Neutrophil (primary cell): ENCODE measurements around the gene HS3ST6.

ENCODE experiments used
- H3K27ac ChIP-seq: fragments of 200-600 bp; sonication (generic); 2 replicates; pipeline ENCODE4 v1.5.1; 2016; ENCODE audit warnings: mild to moderate bottlenecking, moderate library complexity
- H3K27me3 ChIP-seq: fragments of 200-600 bp; sonication (generic); 2 replicates; pipeline ENCODE4 v1.6.0; 2016; ENCODE audit warnings: mild to moderate bottlenecking
- H3K36me3 ChIP-seq: fragments of 200-600 bp; sonication (generic); 2 replicates; pipeline ENCODE4 v1.5.1; 2017
- H3K4me1 ChIP-seq, 2 experiments: fragments of 200-600 bp in 1 of 2; sonication (generic) in 1 of 2; 1 replicate in 1 of 2; 2 replicates in 1 of 2; pipeline versions ENCODE4 v1.5.1 to v1.6.1; 2013 to 2016; ENCODE audit warnings: low read depth in 1 of 2, low read length in 1 of 2, mild to moderate bottlenecking in 1 of 2, moderate library complexity in 1 of 2; ENCODE audit not compliant: control insufficient read depth in 1 of 2, insufficient read depth in 1 of 2
- H3K4me3 ChIP-seq, 2 experiments: fragments of 200-600 bp in 1 of 2; sonication (generic) in 1 of 2; 1 replicate in 1 of 2; 2 replicates in 1 of 2; pipeline ENCODE4 v1.5.1; 2013 to 2016; ENCODE audit warnings: low read depth in 1 of 2, low read length in 1 of 2, mild to moderate bottlenecking in 1 of 2, moderate library complexity in 1 of 2
- H3K9me3 ChIP-seq: fragments of 200-600 bp; sonication (generic); 2 replicates; pipeline ENCODE4 v1.5.1; 2016
- CTCF ChIP-seq: fragments of 200-600 bp; sonication (generic); IDR thresholded peaks from 2 replicates; pipeline ENCODE4 v1.5.1; 2016; ENCODE audit warnings: antibody characterized with exemption

Gene HS3ST6

GRCh38 chr16:1949507-1949906, 31.3 kb upstream of the HS3ST6 start:
- no peaks in the 10 kb centered on the region for H3K9me3 ChIP-seq
- H3K36me3 ChIP-seq = no peaks in the 10 kb centered on the region
- H3K4me3 ChIP-seq = no peak overlapping the region
- H3K4me1 ChIP-seq = no peaks in the 10 kb centered on the region
- H3K27ac ChIP-seq = no peak overlapping the region
- no peak for TF ChIP-seq CTCF
- no peaks in the 10 kb centered on the region for H3K27me3 ChIP-seq

- H3K36me3 ChIP-seq = no peaks in the 10 kb centered on the region
- TF ChIP-seq CTCF = no peak
- H3K4me3 ChIP-seq = no peak overlapping the region
- no peaks in the 10 kb centered on the region for H3K27me3 ChIP-seq
- H3K4me1 ChIP-seq = peaks cover 8 to 9% of the 10 kb centered on the region in 2 experiments
- no peak overlapping the region for H3K27ac ChIP-seq
- H3K9me3 ChIP-seq = no peaks in the 10 kb centered on the region
Observed at GRCh38 chr16:1947369-1947670, 29.1 kb upstream of the HS3ST6 start.

GRCh38 chr16:1946495-1947368, 28.5 kb upstream of the HS3ST6 start:
- Histone ChIP-seq H3K9me3 (no peaks in the 10 kb centered on the region), H3K36me3 (peaks cover under 1% of the 10 kb centered on the region), H3K4me1 (peaks cover 9 to 14% of the 10 kb centered on the region in 2 experiments), H3K4me3 (no peak overlapping the region), H3K27me3 (no peaks in the 10 kb centered on the region), H3K27ac (no peak overlapping the region)
- no peak for TF ChIP-seq CTCF

GRCh38 chr16:1945559-1946391, 27.6 kb upstream of the HS3ST6 start:
- Histone ChIP-seq H3K27ac (no peak overlapping the region), H3K36me3 (peaks cover 10% of the 10 kb centered on the region), H3K4me3 (no peak overlapping the region), H3K4me1 (peaks cover 17 to 23% of the 10 kb centered on the region in 2 experiments), H3K27me3 (no peaks in the 10 kb centered on the region), H3K9me3 (no peaks in the 10 kb centered on the region)
- TF ChIP-seq CTCF = no peak

GRCh38 chr16:1944612-1945199, 26.5 kb upstream of the HS3ST6 start:
- H3K27ac ChIP-seq = no peak overlapping the region
- peaks cover 27 to 34% of the 10 kb centered on the region in 2 experiments for H3K4me1 ChIP-seq
- no peaks in the 10 kb centered on the region for H3K9me3 ChIP-seq
- no peak for TF ChIP-seq CTCF
- H3K27me3 ChIP-seq = no peaks in the 10 kb centered on the region
- H3K36me3 ChIP-seq = peaks cover 21% of the 10 kb centered on the region
- H3K4me3 ChIP-seq = no peak overlapping the region
